Measurements from ENCODE around the gene CDK5RAP2. TPM values are rescaled to one million over a fixed set of nuclear protein-coding genes. Genes with fewer than 3 reads are reported as not detected.

The CDK5RAP2 gene
- total RNA-seq, 1 experiment from 2014 or later: 48.4 TPM

DNA sequence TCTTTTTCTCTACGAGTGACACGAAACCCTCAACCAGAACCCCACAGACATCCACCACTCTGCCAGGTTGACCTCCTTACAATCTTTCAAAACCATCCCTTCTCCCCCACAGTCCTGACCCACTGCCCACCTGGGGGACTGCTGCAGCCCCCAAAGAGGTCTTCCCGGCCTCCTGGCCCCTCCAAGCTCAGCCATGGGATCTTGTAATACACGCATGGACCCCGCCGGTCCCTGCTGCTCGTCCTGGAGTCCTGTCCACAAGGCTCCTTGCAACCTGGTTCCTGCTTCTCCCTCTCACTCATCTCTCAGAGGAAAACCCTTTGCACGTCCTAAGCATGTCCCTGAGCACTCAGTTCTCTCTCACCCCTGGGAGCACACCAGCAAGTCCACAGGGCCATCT, 187.3 kb downstream of the CDK5RAP2 start:
- H3K9me2 ChIP-seq (replicated peaks; ENCODE audit: insufficient read depth, low read length): no peaks in the 10 kb centered on the region
- H3K36me3 ChIP-seq (ENCODE audit: insufficient read depth, low read length): peaks cover 17% of the 10 kb centered on the region; the same call in 1 of the 2 replicates
- H3K9ac ChIP-seq (ENCODE audit: low read length): no peak overlapping the region
- no peak for DNase-seq
- H3K9me3 ChIP-seq (ENCODE audit: low read length): no peaks in the 10 kb centered on the region
- H3K4me2 ChIP-seq (ENCODE audit: low read depth, low read length, poor library complexity, severe bottlenecking): no peak overlapping the region
- no peak overlapping the region for H3K4me3 ChIP-seq (ENCODE audit: low read length)
- no peaks in the 10 kb centered on the region for H4K20me1 ChIP-seq (ENCODE audit: insufficient read depth, low read depth, low read length)
- H3K79me2 ChIP-seq (ENCODE audit: low read length): no peaks in the 10 kb centered on the region
- no peaks in the 10 kb centered on the region for H3K27me3 ChIP-seq (ENCODE audit: low read length)
- no peak overlapping the region for H3K27ac ChIP-seq (ENCODE audit: low read length)
- H2AFZ ChIP-seq (ENCODE audit: low read length): no peak overlapping the region
- no peaks in the 10 kb centered on the region for H3K4me1 ChIP-seq (ENCODE audit: low read length)

DNA sequence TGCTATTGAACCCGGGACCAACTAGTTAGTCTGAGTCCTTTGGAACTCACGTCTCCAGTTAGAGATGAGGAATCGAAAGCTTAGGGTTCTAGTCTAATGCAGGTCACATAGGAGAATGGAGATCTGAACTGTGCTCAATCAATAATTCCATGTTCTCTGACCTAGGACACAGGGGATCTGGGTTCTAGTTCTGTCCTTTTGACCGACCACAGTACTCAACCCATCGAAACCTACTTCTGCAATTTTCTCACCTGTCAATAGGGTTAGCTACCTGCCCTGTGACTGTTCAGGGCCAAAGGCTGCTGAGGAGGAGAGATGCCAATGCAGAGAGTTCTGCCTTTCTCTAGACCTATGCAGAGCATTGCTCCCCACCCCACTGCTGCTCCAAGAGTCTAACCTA, 187.7 kb downstream of the CDK5RAP2 start:
- no peaks in the 10 kb centered on the region for H3K9me3 ChIP-seq (ENCODE audit: low read length)
- H2AFZ ChIP-seq (ENCODE audit: low read length): no peak overlapping the region
- H3K4me2 ChIP-seq (ENCODE audit: low read depth, low read length, poor library complexity, severe bottlenecking): no peak overlapping the region
- H3K4me3 ChIP-seq (ENCODE audit: low read length): no peak overlapping the region
- H3K27me3 ChIP-seq (ENCODE audit: low read length): no peaks in the 10 kb centered on the region
- no peaks in the 10 kb centered on the region for H3K9me2 ChIP-seq (replicated peaks; ENCODE audit: insufficient read depth, low read length)
- H3K36me3 ChIP-seq (ENCODE audit: insufficient read depth, low read length): peaks cover 17% of the 10 kb centered on the region; the same call in 1 of the 2 replicates
- no peak for DNase-seq
- H3K27ac ChIP-seq (ENCODE audit: low read length): no peak overlapping the region
- no peaks in the 10 kb centered on the region for H3K4me1 ChIP-seq (ENCODE audit: low read length)
- no peak overlapping the region for H3K9ac ChIP-seq (ENCODE audit: low read length)
- H3K79me2 ChIP-seq (ENCODE audit: low read length): no peaks in the 10 kb centered on the region
- no peaks in the 10 kb centered on the region for H4K20me1 ChIP-seq (ENCODE audit: insufficient read depth, low read depth, low read length)

DNA sequence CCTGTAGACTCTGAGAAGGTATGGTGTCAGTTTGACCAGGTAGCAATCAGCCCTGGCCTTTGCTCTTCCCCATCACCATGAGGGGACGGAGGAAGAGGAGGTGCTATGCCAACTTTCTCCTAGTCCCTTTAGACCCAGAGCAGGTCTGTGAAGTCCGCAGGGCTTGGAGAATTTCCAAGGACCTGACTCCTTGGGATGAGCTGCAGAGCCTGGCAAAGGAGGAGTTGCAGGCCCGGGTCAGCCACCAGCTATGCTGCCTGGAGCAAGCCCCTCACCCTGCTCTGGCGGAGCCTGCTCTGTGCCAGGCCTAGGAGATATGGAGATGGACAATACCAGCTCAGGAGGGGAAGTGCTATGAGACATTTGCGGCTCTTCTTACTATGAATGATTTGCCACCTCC, 188.3 kb downstream of the CDK5RAP2 start:
- Histone ChIP-seq H3K4me3 (ENCODE audit: low read length) (no peak overlapping the region), H3K9ac (ENCODE audit: low read length) (no peak overlapping the region), H3K79me2 (ENCODE audit: low read length) (no peaks in the 10 kb centered on the region), H3K27ac (ENCODE audit: low read length) (no peak overlapping the region), H3K4me2 (ENCODE audit: low read depth, low read length, poor library complexity, severe bottlenecking) (no peak overlapping the region), H3K4me1 (ENCODE audit: low read length) (no peaks in the 10 kb centered on the region), H3K9me2 (replicated peaks; ENCODE audit: insufficient read depth, low read length) (no peaks in the 10 kb centered on the region), H3K27me3 (ENCODE audit: low read length) (no peaks in the 10 kb centered on the region), H2AFZ (ENCODE audit: low read length) (no peak overlapping the region), H4K20me1 (ENCODE audit: insufficient read depth, low read depth, low read length) (no peaks in the 10 kb centered on the region), H3K36me3 (ENCODE audit: insufficient read depth, low read length) (peaks cover 13% of the 10 kb centered on the region; the same call in 1 of the 2 replicates), H3K9me3 (ENCODE audit: low read length) (no peaks in the 10 kb centered on the region)
- DNase-seq: no peak

DNA sequence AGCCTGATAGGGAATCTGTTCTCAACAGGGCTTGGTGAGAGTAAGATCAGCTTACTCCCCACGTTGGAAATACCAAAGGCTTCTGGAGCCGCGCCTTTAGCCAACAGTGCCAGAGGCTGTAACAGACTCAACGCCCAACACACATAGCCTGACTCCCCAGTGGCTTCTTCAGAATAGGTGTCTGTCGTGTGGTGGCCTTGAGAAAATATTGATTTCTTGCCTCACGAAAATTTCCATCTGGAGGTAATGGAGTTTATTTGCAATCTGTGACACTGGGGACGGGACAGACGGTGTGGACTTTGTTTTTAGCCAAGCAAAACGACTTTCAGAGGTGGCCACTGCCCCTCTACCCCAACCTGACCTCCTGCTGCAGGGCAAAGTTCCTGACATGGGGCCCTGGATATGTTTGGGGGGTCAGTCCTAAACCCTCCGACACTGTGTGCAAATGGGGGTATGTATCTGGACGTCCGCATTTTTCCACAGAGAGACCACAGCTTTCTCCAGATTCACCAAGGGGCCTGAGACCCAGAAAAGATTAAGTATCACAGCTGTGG, 189.3 kb downstream of the CDK5RAP2 start:
- Histone ChIP-seq H4K20me1 (ENCODE audit: insufficient read depth, low read depth, low read length) (no peaks in the 10 kb centered on the region), H3K9ac (ENCODE audit: low read length) (no peak overlapping the region), H3K4me3 (ENCODE audit: low read length) (no peak overlapping the region), H3K36me3 (ENCODE audit: insufficient read depth, low read length) (peaks cover 12% of the 10 kb centered on the region; the same call in 1 of the 2 replicates), H3K4me2 (ENCODE audit: low read depth, low read length, poor library complexity, severe bottlenecking) (no peak overlapping the region), H3K9me2 (replicated peaks; ENCODE audit: insufficient read depth, low read length) (no peaks in the 10 kb centered on the region), H3K79me2 (ENCODE audit: low read length) (no peaks in the 10 kb centered on the region), H3K27ac (ENCODE audit: low read length) (no peak overlapping the region), H3K27me3 (ENCODE audit: low read length) (no peaks in the 10 kb centered on the region), H3K4me1 (ENCODE audit: low read length) (no peaks in the 10 kb centered on the region), H3K9me3 (ENCODE audit: low read length) (no peaks in the 10 kb centered on the region), H2AFZ (ENCODE audit: low read length) (no peak overlapping the region)
- DNase-seq: no peak

DNA sequence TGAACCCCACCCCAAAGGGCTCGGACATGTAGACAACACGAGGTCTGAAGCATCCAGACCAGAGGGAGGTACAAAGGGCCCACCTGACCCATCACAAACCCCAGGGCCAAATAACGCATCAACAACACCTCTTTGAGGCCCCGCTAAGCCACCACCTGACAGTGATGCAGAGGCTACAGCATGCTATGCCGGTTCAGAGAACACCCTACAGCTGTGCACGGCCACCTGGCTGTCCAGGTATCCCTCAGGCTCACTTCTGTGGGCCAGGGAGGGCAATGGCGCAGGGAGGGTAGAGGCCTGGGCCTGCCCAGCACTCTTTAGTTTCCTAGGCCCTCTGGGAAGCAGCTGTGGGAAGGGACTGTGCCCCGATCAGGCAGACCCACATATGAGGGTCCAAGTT, 190.1 kb downstream of the CDK5RAP2 start:
- no peak for DNase-seq
- Histone ChIP-seq H3K4me1 (ENCODE audit: low read length) (no peaks in the 10 kb centered on the region), H3K36me3 (ENCODE audit: insufficient read depth, low read length) (peaks cover 4% of the 10 kb centered on the region; the same call in 1 of the 2 replicates), H3K4me2 (ENCODE audit: low read depth, low read length, poor library complexity, severe bottlenecking) (no peak overlapping the region), H3K4me3 (ENCODE audit: low read length) (no peak overlapping the region), H2AFZ (ENCODE audit: low read length) (no peak overlapping the region), H4K20me1 (ENCODE audit: insufficient read depth, low read depth, low read length) (no peaks in the 10 kb centered on the region), H3K27me3 (ENCODE audit: low read length) (no peaks in the 10 kb centered on the region), H3K79me2 (ENCODE audit: low read length) (no peaks in the 10 kb centered on the region), H3K9me3 (ENCODE audit: low read length) (no peaks in the 10 kb centered on the region), H3K27ac (ENCODE audit: low read length) (no peak overlapping the region), H3K9ac (ENCODE audit: low read length) (no peak overlapping the region), H3K9me2 (replicated peaks; ENCODE audit: insufficient read depth, low read length) (no peaks in the 10 kb centered on the region)

DNA sequence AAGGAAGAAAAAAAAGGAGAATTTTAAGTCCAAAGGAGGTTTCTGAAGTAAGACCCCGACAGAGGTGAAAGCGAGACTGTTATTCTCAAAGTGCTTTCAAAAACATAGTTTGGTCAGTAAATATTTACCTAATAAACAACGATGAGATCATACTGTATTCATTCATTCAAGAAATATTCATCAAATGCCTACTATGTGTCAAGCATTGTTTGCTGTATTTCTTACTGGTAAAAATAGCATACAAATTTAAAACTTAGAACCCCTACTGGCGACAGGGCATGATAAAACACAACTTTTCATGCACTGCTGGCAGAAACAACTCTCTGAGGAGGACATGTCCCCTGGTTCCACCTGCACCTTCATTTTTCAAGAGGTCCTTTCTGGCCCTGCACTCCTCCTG, 190.7 kb downstream of the CDK5RAP2 start:
- no peaks in the 10 kb centered on the region for H4K20me1 ChIP-seq (ENCODE audit: insufficient read depth, low read depth, low read length)
- no peak overlapping the region for H3K27ac ChIP-seq (ENCODE audit: low read length)
- no peak overlapping the region for H3K4me3 ChIP-seq (ENCODE audit: low read length)
- no peaks in the 10 kb centered on the region for H3K27me3 ChIP-seq (ENCODE audit: low read length)
- H3K4me1 ChIP-seq (ENCODE audit: low read length): no peaks in the 10 kb centered on the region
- H3K36me3 ChIP-seq (ENCODE audit: insufficient read depth, low read length): no peaks in the 10 kb centered on the region; the same call in 1 of the 2 replicates
- H3K9ac ChIP-seq (ENCODE audit: low read length): no peak overlapping the region
- no peaks in the 10 kb centered on the region for H3K9me2 ChIP-seq (replicated peaks; ENCODE audit: insufficient read depth, low read length)
- H3K79me2 ChIP-seq (ENCODE audit: low read length): no peaks in the 10 kb centered on the region
- no peak for DNase-seq
- no peaks in the 10 kb centered on the region for H3K9me3 ChIP-seq (ENCODE audit: low read length)
- no peak overlapping the region for H2AFZ ChIP-seq (ENCODE audit: low read length)
- H3K4me2 ChIP-seq (ENCODE audit: low read depth, low read length, poor library complexity, severe bottlenecking): no peak overlapping the region

DNA sequence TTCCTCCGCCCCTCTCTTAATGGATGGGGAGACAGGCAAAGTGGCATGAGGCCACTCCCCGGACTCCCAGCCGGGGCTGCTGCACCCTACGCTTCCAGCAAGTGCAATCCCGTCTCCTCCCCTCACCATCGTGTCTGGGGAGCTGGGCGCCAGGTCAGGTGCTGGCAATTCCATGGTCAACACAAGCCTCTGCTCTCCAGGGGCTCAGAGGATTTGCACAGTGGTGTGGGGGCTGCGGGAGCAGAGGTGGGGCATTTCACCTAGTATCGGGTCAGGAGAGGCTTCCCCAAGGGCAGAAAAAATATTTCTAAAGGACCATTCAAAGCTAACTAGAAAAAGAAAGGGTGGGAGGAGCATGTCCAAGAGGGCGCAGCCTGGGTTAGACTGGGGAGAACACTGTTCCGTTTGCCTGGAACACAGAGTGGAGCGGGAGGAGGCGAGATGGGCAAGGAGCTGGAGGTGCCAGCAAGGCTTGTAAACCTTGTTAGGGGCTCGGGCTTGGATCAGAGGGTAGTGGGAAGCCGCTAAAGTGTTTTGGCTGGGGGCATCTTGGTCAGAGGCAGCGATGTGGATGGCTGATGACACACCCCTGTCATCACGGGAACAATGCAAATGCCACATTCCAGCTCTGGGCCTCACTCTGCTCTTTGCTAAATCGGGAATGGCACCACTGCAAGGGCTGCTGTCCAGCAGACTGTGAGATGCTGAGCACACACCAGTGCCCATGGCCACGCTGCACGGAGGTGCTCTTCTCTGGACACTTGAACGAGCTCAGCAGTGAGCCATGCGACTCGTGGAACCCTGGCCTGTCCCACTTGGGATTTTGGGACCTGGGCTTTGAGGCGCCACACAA, 191.7 kb downstream of the CDK5RAP2 start:
- H3K9ac ChIP-seq (ENCODE audit: low read length): no peak overlapping the region
- H3K27me3 ChIP-seq (ENCODE audit: low read length): no peaks in the 10 kb centered on the region
- H3K9me2 ChIP-seq (replicated peaks; ENCODE audit: insufficient read depth, low read length): no peaks in the 10 kb centered on the region
- H3K9me3 ChIP-seq (ENCODE audit: low read length): no peaks in the 10 kb centered on the region
- H3K4me1 ChIP-seq (ENCODE audit: low read length): no peaks in the 10 kb centered on the region
- H2AFZ ChIP-seq (ENCODE audit: low read length): no peak overlapping the region
- no peaks in the 10 kb centered on the region for H3K79me2 ChIP-seq (ENCODE audit: low read length)
- DNase-seq: no peak
- no peak overlapping the region for H3K4me2 ChIP-seq (ENCODE audit: low read depth, low read length, poor library complexity, severe bottlenecking)
- H4K20me1 ChIP-seq (ENCODE audit: insufficient read depth, low read depth, low read length): no peaks in the 10 kb centered on the region
- no peak overlapping the region for H3K4me3 ChIP-seq (ENCODE audit: low read length)
- H3K27ac ChIP-seq (ENCODE audit: low read length): no peak overlapping the region
- H3K36me3 ChIP-seq (ENCODE audit: insufficient read depth, low read length): no peaks in the 10 kb centered on the region

DNA sequence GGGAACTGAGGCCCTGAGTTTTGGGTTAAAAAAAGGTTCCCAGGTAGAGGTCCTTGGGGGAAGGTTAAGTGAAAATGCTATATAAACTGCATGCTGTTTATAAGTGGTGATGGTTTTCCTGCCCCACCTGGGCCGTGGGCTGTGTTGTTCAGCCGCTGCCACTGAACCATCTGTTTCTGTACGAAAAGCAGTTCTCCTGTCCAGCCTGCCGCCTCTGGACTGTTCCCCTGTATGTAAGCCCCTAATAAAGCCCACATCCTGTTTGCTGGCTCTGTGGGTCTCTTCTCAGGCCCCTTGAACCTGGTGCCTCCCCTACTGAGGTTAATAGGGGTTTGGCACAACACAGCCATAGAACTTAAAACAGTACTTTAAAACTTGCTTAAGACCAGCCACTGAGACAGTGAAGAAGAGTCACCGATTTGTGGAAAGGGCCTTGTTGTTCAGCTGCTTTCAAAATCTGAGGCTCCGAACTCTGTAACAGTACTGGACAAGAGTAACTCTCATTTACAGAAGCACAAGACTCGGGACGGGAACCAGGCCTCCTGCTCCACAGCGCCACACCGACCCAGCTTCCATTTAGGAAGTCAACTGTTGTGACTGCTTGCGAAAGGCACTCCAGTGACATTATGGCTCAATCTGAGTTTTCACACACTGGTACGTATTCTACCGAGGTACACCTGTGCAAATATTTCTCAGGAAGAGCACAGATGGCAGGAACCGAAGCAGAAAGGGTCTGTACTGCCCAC, 192.5 kb downstream of the CDK5RAP2 start:
- H3K27ac ChIP-seq (ENCODE audit: low read length): no peak overlapping the region
- no peak overlapping the region for H2AFZ ChIP-seq (ENCODE audit: low read length)
- no peaks in the 10 kb centered on the region for H3K27me3 ChIP-seq (ENCODE audit: low read length)
- H3K9ac ChIP-seq (ENCODE audit: low read length): no peak overlapping the region
- H3K4me3 ChIP-seq (ENCODE audit: low read length): no peak overlapping the region
- H3K79me2 ChIP-seq (ENCODE audit: low read length): no peaks in the 10 kb centered on the region
- no peak overlapping the region for H3K4me2 ChIP-seq (ENCODE audit: low read depth, low read length, poor library complexity, severe bottlenecking)
- H3K9me3 ChIP-seq (ENCODE audit: low read length): no peaks in the 10 kb centered on the region
- no peaks in the 10 kb centered on the region for H3K9me2 ChIP-seq (replicated peaks; ENCODE audit: insufficient read depth, low read length)
- DNase-seq: no peak
- H4K20me1 ChIP-seq (ENCODE audit: insufficient read depth, low read depth, low read length): no peaks in the 10 kb centered on the region
- no peaks in the 10 kb centered on the region for H3K4me1 ChIP-seq (ENCODE audit: low read length)
- no peaks in the 10 kb centered on the region for H3K36me3 ChIP-seq (ENCODE audit: insufficient read depth, low read length)
